NT2/D1 (cell line): ENCODE data around the gene ADCY9.
"Not testable (repeated sequence)": the region's sequence is repeated elsewhere in the genome, so short reads cannot be mapped to it uniquely, and the experiment has no call there.

Source experiments
- DNase-seq: peaks from one replicate; pipeline ENCODE4 v3.0.0-alpha.2; 2011; ENCODE audit warnings: low read depth, low spot score
- H3K27me3 ChIP-seq: 2 replicates; pipeline ENCODE4 v1.6.0; 2011; ENCODE audit warnings: mild to moderate bottlenecking; ENCODE audit not compliant: insufficient read length, insufficient read depth
- H3K36me3 ChIP-seq: 2 replicates; pipeline ENCODE4 v1.6.1; 2011; ENCODE audit warnings: mild to moderate bottlenecking, low read length, mixed read lengths; ENCODE audit not compliant: insufficient read depth, insufficient read length
- H3K4me1 ChIP-seq: 2 replicates; pipeline ENCODE4 v1.5.1; 2011; ENCODE audit not compliant: insufficient read depth, insufficient read length
- H3K4me3 ChIP-seq: 2 replicates; pipeline ENCODE4 v1.5.1; 2011; ENCODE audit warnings: low read depth; ENCODE audit not compliant: insufficient read length
- H3K9ac ChIP-seq: 2 replicates; pipeline ENCODE4 v1.6.0; 2011; ENCODE audit warnings: low read depth; ENCODE audit not compliant: insufficient read length
- H3K9me3 ChIP-seq: 2 replicates; pipeline ENCODE4 v1.5.1; 2011; ENCODE audit warnings: mild to moderate bottlenecking, low read length; ENCODE audit not compliant: insufficient read depth
- SUZ12 ChIP-seq: IDR thresholded peaks from 2 replicates; pipeline ENCODE4 v1.6.1; 2011; ENCODE audit not compliant: insufficient read length, insufficient read depth; ENCODE audit errors: extremely low read depth
- YY1 ChIP-seq: IDR thresholded peaks from 2 replicates; pipeline ENCODE4 v1.6.1; 2011; ENCODE audit not compliant: insufficient read length, insufficient read depth
- ZNF274 ChIP-seq: IDR thresholded peaks from 2 replicates; pipeline ENCODE4 v1.6.1; 2011; ENCODE audit warnings: mild to moderate bottlenecking, low read depth, low read length

ADCY9 gene

DNA sequence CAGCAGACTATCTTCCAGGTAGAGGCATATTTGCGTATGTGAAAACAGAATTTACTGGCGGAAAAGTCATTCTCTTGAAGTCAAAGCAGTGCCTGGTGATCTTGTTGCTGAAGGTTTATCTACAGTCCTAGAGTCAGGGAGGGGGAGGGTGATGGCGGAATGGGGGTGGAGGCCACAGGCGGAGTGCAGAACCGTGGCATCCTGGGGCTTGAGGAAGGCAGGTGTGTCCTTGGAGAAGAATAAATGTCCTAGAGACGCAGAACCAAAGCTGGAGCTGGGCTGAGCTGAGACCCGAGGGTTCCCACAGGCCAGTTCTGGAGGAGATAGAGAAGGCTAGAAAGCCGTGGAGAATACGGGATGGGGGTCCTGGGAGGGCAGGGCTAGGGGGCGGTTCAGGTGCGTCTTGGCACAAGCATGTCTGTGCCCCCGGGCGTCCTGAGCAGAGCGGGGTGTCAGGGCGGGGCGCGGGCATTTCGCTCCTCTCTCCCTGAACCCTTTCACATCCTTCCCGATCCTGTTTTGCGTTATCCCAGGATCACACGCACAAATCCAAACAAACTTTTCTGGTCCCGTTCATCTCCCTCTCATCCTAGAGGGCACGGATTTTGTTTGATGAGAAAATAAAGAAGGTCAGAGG lies 158.8 kb downstream of the ADCY9 start:
- DNase-seq = no peak
- H3K9ac ChIP-seq = no peak overlapping the region
- H3K4me3 ChIP-seq = no peak overlapping the region
- TF ChIP-seq ZNF274 = no peak
- no peak for TF ChIP-seq SUZ12
- no peak for TF ChIP-seq YY1
- no peaks in the 10 kb centered on the region for H3K27me3 ChIP-seq
- H3K9me3 ChIP-seq = no peaks in the 10 kb centered on the region
- H3K36me3 ChIP-seq = no peaks in the 10 kb centered on the region
- H3K4me1 ChIP-seq = peaks cover 11% of the 10 kb centered on the region

DNA sequence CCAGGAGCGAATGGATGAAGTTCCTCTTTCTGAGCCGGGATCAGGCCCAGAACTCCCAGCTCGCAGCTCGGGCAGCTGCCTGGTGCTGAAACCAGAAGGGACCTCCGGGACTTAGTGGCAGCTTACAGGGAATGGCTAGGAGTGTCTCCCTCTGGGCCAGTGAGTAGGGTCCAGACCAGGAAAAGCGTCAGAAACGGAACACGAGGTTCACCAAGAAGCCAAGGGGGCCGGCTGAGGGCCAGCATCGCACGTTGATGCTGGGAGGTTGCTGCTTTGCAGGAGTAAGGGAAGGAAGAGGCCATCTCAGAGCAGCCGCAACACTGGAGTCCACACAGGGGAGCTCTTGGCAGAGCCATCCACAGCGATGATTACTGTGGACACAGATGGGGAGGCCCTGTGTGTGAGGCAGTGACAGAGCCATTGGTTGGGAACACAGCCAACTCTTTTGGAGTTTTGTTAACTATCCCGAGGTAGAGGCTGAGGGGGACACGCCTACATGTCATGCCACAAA lies 161.8 kb downstream of the ADCY9 start:
- TF ChIP-seq YY1 (no peak), SUZ12 (no peak), ZNF274 (no peak)
- Histone ChIP-seq H3K9ac (no peak overlapping the region), H3K9me3 (no peaks in the 10 kb centered on the region), H3K4me1 (peaks cover 11% of the 10 kb centered on the region), H3K36me3 (no peaks in the 10 kb centered on the region), H3K4me3 (no peak overlapping the region), H3K27me3 (no peaks in the 10 kb centered on the region)
- DNase-seq = no peak

DNA sequence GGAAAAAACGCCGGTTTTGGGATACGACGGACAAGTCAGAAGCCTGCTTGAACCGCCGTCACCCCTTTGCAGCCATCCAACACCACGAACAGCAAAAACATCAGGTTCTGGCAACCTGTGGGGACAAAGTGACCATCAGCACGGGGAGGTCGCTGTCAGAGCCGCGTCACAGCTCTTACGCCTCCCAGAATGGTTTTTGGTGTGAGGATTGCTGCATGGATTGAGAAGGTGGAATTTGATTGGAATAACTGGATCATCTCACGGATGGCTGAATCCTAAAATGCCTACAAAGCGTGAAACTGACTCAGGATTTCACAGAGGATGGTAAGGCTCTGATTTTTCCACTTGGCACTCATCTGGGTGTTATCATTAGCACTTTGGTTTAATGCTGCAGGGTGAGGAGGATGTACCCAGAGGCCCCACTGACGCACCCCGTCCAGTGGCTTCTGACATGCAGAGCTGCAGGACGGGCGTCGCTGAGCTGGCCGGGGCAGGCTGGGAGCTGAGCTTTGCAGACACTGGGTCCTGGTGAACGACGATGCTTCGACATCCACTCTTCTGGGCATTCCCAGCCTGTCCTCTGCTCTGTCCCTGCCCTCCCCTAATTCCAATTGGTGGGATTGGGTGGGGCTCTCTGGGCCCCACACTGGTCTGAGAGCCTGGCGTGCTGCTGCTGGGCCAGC lies 162.4 kb downstream of the ADCY9 start:
- TF ChIP-seq YY1 = no peak
- no peak for TF ChIP-seq SUZ12
- no peak for TF ChIP-seq ZNF274
- Histone ChIP-seq H3K4me3 (no peak overlapping the region), H3K9ac (peak overlapping the region; percentile 50), H3K4me1 (peaks cover 13% of the 10 kb centered on the region), H3K27me3 (no peaks in the 10 kb centered on the region), H3K9me3 (no peaks in the 10 kb centered on the region), H3K36me3 (no peaks in the 10 kb centered on the region)
- no peak for DNase-seq

DNA sequence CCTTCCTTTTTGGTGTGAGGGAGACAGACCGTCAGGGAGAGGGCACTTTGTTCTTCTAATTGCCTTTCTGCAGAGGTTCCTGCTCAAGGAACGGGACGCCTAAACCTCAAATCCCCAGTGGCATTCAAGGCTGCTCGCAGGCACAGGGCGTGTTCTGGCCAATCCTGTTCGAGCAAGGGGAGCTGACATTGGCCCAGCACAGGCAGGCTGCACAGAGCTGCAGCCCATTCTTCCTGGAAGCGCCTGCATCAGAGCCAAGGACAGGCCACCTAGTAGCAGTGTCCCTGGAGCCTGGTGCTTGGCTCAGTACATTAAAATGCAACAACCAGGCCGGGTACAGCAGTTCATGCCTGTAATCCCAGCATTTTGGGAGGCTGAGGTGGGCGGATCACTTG lies 163.5 kb downstream of the ADCY9 start:
- Histone ChIP-seq H3K4me1 (peaks cover 13% of the 10 kb centered on the region), H3K9ac (no peak overlapping the region), H3K36me3 (no peaks in the 10 kb centered on the region), H3K4me3 (no peak overlapping the region), H3K9me3 (no peaks in the 10 kb centered on the region), H3K27me3 (no peaks in the 10 kb centered on the region)
- TF ChIP-seq YY1 = no peak
- no peak for DNase-seq

DNA sequence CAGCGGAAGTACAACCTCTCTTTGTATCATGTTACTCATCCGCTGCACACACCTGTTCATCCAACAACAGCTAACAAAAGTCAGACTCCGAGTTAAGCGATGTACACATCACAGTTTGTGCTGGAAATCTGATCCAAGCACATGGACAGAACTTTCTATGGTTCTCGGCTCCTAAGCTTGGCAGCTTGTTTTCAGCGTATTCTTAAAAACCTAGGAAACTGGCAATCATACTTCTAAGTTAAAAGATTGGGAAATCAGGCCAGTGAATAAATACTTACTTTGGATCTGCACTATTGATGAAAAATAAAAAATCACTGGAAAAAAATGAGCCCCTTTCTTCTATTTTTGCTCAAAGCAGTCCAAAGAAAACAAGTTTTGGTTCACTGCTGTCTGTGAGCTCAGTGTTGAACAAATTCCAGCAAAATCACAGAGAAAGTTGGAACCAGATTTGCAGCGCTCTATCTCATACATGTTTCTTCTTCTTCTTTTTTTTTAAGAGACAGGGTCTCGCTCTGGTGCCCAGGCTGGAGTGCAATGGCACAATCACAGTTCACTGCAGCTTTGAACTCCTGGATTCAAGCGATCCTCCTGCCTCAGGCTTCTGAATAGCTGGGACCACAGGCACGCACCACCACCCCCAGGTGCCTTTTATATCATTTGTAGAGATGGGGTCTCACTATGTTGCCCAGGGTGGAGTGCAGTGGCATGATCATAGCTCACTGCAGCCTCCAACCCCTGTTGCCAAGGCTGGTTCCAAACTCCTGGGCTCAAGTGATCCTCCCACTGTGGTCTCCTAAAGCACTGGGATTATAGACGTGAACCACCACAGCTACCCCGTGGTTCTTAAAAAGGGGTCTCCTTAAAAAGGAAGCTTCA lies 164.1 kb downstream of the ADCY9 start:
- Histone ChIP-seq H3K27me3 (no peaks in the 10 kb centered on the region), H3K9ac (no peak overlapping the region), H3K4me3 (no peak overlapping the region), H3K9me3 (no peaks in the 10 kb centered on the region), H3K4me1 (peaks cover 11% of the 10 kb centered on the region), H3K36me3 (no peaks in the 10 kb centered on the region)
- DNase-seq = no peak
- TF ChIP-seq ZNF274 = no peak
- TF ChIP-seq SUZ12 = no peak
- TF ChIP-seq YY1 = no peak

DNA sequence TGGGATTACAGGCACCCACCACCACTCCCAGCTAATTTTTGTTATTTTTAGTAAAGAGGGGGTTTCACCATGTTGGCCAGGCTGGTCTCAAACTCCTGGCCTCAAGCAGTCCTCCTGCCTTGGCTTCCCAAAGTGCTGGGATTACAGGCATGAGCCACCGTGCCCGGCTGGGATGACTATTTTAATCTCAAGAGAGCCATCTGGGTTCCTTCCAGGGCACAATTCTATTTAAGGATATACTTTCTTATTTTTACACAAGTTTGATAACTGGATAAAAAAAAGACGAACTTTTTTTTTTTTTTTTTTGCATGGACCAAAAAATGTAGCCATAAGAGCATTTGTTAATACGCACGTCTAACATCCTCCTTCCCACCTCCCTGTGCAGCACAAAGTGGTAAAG lies 164.9 kb downstream of the ADCY9 start:
- not testable (repeated sequence) for H3K9me3 ChIP-seq, DNase-seq, H3K4me3 ChIP-seq, H3K36me3 ChIP-seq, H3K9ac ChIP-seq, H3K27me3 ChIP-seq
- H3K4me1 ChIP-seq = peaks cover 11% of the 10 kb centered on the region
